Stimulated activated naive CD8-positive, alpha-beta T cell treated with anti-CD3 and anti-CD28 coated beads, Interleukin-15, Interleukin-2, amounts not matched to agents 100 U/mL and 50 U/mL, for 24 hours (primary cell): ENCODE measurements around the gene AMN1.
"Not testable (repeated sequence)": the region's sequence is repeated elsewhere in the genome, so short reads cannot be mapped to it uniquely, and the experiment has no call there.

Experiments used
- ATAC-seq: fragments of 150-1000 bp; cut with Tn5 transposase; one replicate; pipeline ENCODE4 v1.10.0; 2021
- DNase-seq: peaks from one replicate; pipeline ENCODE4 v3.0.0; 2021

The AMN1 gene

DNA sequence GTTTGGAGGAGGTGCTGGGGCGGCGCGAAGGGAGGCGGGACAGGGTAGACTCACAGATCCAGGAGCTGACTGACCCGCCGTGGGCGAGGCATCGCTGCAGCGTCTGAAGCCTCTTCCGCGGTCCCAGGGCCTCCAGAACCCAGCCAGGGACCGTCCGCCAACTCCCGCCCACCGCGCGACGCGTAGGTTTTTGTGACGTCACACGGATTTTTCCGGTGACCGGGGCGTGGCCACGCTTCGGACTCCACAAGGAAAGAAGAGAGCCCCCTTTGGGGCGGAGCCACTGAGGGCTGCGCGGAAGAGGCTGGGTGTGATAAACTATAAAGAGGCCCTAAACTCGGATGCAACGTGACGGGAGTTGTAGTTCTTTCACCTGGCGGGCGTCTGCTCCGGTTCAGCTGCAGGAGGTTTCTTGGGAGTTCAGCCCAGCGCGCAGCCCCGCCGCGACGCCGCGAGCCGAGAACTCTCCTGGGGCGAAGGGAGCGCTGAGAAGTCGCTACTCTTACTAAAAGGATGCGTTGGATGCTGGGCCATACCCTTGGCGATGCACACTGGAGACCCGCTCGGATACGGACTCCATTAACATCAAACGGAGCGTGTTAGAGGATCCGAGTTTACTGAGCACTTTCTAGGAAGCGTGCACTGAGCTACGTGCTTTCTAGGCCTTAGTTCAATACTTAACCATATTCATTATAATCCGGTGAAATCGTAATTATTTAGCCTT is at the start of gene AMN1:
Gene AMN1 (minus strand): TSS at position 105 of the 724 bp plus-strand sequence. CDS start 13 bp downstream, at position 92.
- ATAC-seq (peak; percentile 97), DNase-seq (peak; percentile 99)

DNA sequence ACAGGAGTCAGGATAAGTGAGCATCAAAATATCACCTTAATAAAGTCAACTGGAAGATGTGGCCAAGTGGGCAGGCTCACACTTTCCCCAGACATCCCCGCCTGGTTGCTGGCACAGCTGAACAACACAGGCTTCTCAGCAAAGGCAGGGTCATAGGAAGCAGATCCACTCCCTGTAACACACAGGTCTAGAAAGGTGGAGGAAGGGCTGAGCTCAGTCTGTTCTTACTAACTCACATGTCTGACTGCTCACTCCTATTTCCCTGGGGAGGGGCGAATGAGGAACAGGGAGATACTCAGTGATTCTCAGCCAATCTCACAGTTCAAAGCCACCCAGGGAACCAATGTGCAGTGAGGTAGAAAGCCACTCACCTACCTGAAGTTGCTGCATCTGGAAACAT is 45.0 kb upstream of the AMN1 start:
- no peak for DNase-seq
- ATAC-seq, result no peak

DNA sequence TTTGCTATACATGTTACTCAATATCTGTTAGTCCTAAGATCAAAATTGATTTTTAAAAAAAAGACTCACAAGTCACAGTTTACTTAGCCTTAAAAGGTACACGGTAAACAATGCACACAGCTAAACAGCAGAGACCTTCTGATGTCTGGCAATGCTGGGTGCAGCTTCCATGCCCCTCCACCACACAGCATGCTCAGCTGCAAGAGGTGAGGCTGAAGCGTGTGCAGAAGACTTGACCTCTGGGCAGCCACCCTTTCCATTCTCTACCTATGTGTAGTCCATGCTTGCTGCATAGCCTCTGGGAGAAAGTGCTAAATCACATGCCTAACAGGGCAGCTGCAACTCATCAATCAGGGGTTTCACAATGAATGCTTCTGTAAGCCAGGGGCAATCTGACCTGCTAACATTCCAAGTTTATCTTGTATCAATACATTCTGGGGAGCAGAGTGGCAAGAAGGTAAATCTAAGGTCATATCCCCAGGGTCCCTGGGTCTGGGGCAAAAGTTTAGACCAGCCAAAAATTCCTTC is 44.5 kb upstream of the AMN1 start:
- DNase-seq, result no peak
- ATAC-seq, result peak; percentile 23

DNA sequence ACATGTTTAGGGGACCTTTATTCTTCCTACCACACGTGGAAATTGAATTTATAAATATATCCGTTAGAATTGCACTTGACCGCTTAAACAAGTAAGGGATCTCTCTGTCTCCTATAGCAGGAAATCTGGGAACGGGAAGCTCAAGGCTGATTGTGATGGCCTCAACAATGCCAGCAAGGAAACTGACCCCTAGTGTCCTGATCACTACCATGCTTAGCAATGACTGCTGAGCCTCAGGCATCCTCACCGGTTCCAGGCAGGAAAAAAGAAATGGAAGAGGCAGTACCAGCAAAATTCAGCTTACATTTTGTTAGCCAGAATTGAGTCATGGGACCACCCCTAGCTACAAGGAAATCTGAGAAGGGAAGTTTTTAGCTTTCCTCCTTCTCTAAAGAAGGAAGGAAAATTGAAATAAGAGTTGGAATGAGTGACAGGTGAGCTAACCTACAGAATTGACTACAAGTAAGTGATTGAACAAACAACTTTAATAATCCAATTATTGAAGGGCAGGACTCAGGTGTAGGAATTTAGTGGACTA is 43.9 kb upstream of the AMN1 start:
- no peak for DNase-seq
- ATAC-seq, result no peak

DNA sequence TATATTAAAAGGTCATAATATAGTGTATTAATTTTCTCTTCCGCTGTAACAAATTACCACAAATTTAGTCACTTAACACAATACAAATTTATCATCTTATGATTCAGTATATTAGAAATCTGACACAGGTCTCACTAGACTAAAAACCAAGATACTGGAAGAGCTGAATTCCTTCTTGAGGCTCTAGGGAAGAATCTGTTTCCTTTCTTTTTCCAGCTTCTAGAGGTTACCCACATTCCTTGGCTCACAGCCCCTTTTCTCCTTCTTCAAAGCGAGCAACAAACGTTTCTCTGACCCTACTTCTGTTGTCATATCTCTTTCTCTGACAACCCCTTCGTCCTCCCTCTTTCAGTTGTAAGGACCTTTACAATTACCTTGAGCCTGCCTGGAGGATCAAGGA is 43.4 kb upstream of the AMN1 start:
- no peak for DNase-seq
- ATAC-seq, result no peak

DNA sequence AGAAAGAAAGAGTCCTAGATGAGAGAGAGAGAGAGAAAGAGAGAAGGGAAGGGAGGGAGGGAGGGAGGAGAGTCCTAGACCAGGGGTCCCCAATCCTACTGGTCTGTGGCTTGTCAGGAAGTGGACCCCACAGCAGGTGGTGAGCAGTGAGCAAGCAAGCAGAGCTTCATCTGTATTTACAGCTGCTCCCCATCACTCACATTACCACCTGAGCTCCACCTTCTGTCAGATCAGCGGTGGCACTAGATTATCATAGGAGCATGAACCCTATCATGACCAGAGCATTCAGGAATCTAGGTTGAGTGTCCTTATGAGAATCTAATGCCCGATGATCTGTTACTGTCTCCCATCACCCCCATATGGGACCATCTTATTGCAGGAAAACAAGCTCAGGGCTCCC is 39.2 kb upstream of the AMN1 start:
- no peak for DNase-seq
- no peak for ATAC-seq

DNA sequence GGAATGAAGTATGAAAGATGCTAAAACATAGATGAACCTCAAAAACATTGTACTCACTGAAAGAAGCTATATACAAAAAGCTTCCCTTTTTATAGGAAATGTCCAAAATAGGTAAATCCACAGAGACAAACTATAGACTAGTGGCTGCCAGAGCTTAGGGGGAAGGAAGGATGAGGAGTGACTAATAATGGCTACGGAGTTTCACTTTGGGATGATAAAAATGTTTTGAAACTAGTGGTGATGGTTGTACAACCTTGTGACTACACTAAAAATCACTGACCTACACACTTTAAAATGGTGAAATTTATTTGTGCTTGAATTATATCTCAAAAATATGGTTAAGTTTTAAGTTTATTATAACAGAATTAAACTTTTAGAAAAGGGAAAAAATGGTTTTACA is 37.1 kb upstream of the AMN1 start:
- ATAC-seq (no peak), DNase-seq (no peak)

DNA sequence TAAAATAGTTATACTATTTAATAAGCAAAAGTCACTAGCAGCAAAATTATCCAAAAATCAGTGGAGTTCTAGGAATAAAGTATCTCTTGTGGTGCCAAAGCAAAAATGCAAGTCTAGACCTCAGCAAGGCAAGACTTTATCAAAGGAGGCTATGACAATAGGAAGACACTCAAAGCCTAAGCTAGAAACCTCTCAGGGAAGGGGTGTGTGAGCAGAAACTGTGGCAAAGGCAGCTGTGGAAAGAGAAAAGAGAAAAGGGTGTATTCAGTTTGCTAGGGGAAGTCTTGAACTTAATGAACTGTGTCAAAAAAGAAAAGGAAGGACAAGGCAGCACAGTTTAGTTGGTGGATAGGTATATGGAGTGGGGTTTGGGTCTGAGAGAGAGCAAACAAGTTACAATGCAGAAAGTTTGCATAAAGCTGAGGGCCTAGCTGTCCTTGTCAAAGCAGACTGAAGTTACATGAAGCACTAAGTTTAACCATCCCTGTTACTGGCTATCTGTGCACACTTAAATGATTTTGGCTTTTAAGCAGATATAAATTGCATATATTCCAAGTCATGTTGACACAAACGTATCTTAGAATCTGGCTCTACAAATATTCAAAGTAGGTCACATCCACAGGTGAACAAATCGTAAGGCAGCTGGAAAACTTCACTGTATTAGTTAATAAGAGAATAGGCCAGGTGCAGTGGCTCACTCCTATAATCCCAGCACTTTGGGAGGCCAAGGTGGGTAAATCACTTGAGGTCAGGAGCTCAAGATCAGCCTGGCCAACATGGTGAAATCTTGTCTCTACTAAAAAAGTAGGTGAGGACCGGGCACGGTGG is 31.0 kb upstream of the AMN1 start:
- DNase-seq (no peak), ATAC-seq (no peak)

DNA sequence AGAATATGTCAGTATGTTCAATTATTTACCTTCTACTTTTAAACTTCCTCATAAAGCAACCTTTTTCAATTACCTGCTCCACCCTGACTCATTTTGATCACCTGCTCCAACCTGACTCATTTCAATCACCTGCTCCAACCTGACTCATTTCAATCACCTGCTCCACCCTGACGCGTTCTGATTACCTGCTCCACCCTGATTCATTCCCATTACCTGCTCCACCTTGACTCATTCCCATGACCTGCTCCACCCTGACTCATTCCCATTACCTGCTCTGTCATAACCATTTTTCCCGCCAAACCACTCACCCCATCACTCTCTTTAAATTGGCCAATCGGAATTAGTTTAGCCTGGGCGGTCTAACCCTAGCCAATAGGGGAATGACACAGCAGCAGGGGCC is 29.5 kb upstream of the AMN1 start:
- not testable (repeated sequence) for ATAC-seq, DNase-seq

DNA sequence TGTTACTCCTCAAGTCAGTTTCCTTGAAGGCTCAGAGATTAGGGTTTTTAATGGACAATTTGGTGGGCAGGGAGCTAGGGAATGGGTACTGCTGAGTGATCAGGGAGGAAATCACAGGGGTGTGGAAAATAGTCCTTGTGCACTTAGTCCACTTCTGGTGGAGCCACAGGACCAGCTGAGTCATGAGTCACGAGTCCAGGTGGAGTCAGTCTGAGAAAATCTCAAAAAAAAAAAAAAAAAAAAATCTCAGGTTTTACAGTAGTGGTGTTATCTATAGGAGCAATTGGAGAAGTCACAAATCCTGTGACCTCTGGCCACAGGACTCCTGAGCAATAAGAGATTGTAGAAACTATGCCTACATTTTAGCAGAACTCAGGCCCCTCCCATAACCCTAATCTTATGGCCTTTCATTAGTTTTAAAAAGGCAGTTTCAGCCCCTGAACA is 28.2 kb upstream of the AMN1 start:
- DNase-seq (no peak), ATAC-seq (no peak)

DNA sequence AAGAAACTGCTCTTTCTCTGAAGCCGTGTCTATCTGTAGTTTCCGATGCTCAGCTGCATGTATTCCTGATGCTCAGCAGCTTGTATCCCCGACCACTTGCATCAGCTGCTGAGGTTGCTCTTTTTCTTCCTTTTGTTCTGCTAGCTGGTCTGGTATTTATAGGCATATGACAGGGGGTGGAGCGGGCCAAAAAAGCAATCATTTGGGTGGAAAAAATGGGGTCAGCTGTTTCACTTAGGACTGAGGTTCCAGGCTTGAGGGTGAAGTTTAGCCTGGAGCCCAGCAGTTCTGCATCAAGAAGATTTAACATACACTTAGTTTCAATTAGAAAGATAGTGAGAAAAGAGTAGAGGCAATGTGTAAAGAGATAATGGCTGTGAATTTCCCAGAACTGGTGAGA is 23.6 kb upstream of the AMN1 start:
- ATAC-seq, result no peak
- no peak for DNase-seq

DNA sequence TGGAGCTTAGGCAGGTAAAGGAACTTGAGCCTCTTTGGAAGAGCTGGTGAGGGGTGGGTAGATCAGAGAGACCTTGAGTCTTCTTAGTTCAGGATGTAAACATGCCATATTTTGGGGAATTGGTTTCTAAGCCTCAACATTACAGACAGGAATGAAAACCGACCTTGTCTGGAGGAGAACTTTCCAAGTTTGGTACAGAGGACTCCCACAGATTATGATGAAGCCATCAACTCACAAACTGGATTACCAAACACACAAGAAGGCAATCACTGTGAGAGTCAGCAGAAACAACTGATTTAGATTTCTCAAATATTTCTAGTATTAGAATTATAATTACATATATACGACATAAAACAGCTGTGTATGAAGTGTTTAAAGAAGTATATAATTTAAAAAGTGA is 22.3 kb upstream of the AMN1 start:
- ATAC-seq (no peak), DNase-seq (no peak)

DNA sequence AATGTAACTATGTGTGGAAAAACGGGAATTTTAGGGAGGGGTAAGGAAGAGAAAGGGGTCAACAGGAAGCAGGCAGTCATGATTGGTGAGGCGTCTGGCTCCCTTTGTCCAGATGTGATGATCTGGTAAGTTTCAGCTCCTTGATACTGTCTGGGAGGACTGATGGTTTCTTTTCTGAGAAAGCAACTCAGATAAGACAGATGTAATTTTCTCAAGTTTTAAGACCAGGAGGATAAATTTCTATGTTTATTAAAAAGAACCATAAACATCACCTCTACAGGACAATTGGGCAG is 21.9 kb upstream of the AMN1 start:
- DNase-seq (no peak), ATAC-seq (no peak)

DNA sequence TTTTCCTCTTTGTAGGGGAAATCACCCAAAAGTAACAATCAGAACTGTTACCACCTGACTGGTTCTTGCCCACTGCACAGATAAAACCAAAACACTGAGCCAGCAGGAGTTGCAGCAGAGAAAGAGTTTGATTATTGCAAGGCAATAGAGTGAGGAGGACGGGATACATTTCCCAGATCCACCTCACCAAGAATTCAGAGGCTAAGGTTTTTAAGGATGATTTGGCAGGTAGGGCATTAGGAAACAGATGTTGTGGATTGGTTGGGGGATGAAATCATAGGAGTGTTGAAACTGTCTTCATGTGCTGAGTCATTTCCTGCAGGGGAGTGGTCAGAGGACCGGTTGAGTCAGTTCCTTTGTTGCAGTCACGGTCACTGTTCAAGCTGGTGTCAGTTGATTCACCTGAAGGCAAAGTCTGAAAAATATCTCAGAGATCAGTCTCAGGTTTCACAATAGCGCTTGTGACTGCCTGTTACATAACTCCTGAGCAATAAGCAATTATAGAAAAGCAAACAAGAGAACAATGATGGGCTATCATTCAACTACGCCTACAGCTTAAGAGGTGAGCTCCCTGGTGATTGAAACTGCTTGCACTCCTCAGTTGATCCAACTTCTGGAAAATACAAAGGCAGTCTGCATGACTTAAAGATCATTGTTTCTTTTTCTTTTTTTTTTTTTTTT is 20.3 kb upstream of the AMN1 start:
- peak; percentile 95 for ATAC-seq
- peak; percentile 62 for DNase-seq

DNA sequence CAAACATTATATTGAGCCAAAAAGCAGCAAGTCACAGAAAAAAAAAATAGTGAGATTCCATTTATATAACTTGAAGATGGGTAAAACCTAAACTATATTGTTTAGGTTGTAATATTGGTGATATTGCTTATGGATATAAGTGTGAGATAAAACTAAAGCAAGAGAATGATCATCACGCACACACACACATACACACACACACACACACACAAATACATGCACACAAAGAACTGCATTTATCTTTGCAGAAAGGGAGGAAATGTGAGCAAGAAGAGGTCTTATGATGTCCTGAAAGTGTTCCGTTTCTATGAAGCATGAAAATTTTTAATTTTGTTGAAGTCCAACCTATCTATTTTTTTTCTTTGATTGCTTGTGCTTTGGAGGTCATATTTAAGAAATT is 16.4 kb upstream of the AMN1 start:
- no peak for DNase-seq
- no peak for ATAC-seq

DNA sequence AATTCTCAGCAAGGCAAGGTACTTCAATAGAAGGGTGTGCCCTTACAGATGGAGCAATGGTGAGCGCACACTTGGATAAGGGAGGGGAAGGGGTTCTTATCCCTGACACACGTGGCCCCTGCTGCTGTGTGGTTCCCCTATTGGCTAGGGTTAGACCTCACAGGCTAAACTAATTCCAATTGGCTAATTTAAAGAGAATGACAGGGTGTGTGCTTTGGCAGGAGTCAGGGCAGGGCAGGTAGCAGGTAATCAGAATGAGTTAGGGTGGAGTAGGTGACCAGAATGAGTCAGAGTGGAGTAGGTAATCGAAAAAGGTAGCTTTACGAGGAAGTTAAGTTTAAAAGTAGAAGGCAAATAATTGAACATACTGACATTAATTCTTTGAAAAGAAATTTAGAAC is 15.5 kb upstream of the AMN1 start:
- ATAC-seq, DNase-seq: not testable (repeated sequence)

DNA sequence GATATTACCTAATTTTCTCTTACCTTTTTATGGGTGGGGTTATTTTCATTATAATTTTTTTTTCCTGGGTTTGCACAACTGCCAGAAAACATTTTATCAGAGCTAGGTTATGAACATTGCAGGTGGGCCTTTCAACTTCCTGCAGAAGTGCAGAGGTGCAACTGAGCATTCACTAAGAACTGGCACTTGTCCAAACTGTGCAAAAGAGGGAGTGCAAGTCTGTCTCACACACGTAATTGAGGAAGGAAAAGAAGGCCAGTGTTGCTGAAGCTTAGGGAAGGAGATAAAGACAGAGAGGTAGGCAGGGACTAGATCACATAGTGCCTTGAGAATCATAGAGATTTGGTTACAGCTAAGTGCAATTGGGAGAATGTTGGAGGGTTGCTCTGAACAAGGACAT is 14.1 kb upstream of the AMN1 start:
- DNase-seq (no peak), ATAC-seq (no peak)

DNA sequence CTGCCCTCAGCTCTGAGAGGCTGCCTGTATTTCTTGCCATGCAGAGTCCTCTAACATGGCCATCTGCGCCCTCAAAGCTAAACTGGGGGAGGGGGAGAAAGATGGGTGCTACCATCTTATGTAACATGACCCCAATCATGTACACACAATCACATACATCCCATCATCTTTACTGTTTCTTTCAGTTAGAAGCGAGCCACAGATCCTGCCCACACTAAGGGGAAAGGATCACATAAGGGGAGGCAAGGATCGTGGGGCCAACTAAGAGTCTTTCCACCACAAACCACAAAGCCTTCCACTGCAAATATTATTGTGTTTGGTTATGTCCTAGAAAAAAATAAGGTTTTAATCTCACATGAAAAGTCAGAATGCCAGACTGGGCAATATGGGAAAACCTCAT is 11.8 kb upstream of the AMN1 start:
- ATAC-seq (no peak), DNase-seq (no peak)

DNA sequence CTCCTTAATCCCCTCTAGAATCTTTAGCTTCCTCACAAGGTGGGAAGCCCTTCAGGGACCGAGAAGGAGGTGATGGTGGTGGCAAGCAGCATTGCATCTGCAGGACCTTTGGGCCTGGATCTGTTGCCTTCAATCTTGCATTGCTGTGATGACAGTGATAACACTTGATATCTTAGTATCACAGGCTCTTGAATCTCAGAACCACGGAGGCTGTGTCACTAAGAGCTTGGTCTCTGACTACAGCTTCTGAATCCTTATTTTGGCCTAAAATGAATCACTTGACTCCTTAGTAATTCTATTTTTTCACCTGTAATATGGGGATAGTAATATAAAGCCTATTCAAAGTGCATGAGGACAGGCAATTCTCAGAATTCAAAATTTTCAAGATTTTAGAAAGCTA is 8.9 kb upstream of the AMN1 start:
- ATAC-seq, result peak; percentile 17
- DNase-seq, result no peak

DNA sequence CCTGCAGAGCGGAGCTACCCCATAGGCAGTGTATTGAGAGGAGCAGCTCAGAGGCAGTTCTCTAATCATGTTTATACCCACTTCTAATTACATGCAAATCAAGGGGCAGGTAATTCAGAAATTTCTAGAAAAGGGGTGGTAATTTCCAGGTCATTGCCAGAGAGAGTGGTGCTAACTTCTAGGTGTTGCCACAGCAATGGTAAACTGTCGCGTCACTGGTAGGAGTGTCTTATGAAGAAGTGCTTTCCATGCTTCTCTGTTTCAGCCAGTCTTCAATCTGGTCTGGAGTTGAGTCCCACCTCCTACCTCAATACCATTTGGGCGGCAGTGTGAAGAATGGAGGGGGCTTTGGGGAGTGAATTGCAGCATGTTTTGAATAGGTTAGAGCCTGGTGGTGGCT is 8.5 kb upstream of the AMN1 start:
- no peak for ATAC-seq
- DNase-seq, result no peak

DNA sequence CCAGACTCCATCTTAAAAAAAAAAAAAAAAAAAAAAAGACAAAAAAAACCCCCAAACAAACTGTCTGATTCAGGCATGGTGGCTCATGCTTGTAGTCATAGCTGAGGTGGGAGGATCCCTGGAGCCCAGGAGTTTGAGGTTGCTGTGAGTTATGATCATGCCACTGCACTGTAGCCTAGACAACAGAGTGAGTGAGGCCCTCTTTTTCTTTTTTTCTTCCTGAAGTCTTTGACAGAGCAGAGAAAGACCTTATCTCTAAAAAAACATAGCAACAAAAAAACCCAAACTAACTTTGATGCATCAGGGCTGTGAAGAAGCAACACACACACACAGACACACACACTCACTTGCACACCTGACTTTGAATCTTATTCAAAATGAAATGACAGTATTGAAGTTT is 7.7 kb upstream of the AMN1 start:
- ATAC-seq (peak; percentile 90), DNase-seq (peak; percentile 51)

DNA sequence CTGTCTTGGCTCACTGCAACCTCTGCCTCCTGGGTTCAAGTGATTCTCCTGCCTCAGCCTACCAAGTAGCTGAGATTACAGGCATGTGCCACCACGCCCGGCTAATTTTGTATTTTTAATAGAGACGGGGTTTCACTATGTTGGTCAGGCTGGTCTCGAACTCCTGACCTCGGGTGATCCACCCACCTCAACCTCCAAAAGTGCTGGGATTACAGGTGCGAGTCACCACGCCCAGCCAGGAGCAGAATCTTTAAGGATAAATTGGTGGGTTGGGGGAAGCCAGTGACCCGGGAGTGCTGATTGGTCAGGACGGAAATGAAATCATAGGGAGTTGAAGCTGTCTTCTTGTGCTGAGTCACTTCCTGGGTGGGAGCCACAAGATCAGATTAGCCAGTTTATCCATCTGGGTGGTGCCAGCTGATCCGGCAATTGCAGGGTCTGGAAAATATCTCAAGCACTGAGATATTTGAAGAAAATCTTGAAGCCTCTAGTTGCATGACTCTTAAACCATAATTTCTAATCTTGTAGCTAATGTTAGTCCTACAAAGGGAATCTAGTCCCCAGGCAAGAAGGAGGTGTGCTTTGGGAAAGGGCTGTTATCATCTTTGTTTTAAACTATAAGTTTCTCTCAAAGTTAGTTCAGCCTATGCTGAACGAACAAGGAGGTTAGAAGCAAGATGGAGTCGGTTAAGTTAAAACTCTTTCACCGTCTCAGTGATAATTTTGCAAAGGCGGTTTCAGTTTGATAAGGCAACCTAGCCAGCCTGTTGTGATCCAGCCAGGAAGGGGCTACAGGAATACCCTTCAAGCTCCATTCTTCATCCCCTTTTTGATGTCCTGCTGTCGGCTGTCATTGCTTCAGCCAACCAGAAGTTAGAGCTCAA is 5.0 kb upstream of the AMN1 start:
- peak; percentile 36 for DNase-seq
- ATAC-seq, result not testable (repeated sequence)
